H1 (cell line): Measurements from ENCODE around the gene STEAP3. TPM values are rescaled to one million over a fixed set of nuclear protein-coding genes. Genes with fewer than 3 reads are reported as not detected.

Experiments used
- CHD1 ChIP-seq: IDR thresholded peaks from 2 replicates; pipeline ENCODE4 v1.6.1; 2012; ENCODE audit warnings: low read depth, low read length, improper control_type of control experiment
- GABPA ChIP-seq: IDR thresholded peaks from 2 replicates; pipeline ENCODE4 v1.6.1; 2011; ENCODE audit warnings: mild to moderate bottlenecking, low read length, moderate library complexity, borderline replicate concordance; ENCODE audit not compliant: insufficient read depth
- JUN ChIP-seq: IDR thresholded peaks from 2 replicates; pipeline ENCODE4 v1.6.1; 2011; ENCODE audit warnings: low read depth, mild to moderate bottlenecking, improper control_type of control experiment, low read length
- TAF1 ChIP-seq: IDR thresholded peaks from 2 replicates; pipeline ENCODE4 v1.6.1; 2011; ENCODE audit warnings: mild to moderate bottlenecking, low read depth, low read length
- polyA plus RNA-seq, 7 experiments: library from polyadenylated mRNA; depleted of rRNA in 3 of 7; stranded (reverse) in 5 of 7; unstranded in 2 of 7; fragments of >200 nt in 5 of 7; fragments of 200-250 nt in 2 of 7; gene quantifications; 1 replicate in 5 of 7; 2 replicates in 1 of 7; 4 replicates in 1 of 7; pipeline versions ENCODE4 v1.2.1 to v1.2.3, GENCODE V29; 2011 to 2013; ENCODE audit warnings: missing spikeins in 2 of 7, mixed read lengths in 2 of 7
- total RNA-seq: library from RNA; stranded (reverse); fragmentation: NEBNext Ultra II Directional; extraction: Animal tissue kit (Norgen Biotek cat#: 25700); gene quantifications from 2 replicates; pipeline ENCODE4 v1.2.1, GENCODE V29; 2021
- TF ChIP-seq, protein P1 (sequence below), 3 experiments: IDR thresholded peaks; 1 replicate in 2 of 3; 2 replicates in 1 of 3; pipeline versions ENCODE4 v1.5.1 to v1.6.1; 2011; ENCODE audit warnings: low read length in 3 of 3, mild to moderate bottlenecking in 3 of 3, inconsistent platforms in 2 of 3, low read depth in 1 of 3, moderate library complexity in 1 of 3; ENCODE audit not compliant: insufficient read depth in 1 of 3; ENCODE audit errors: control extremely low read depth in 1 of 3
- TF ChIP-seq, protein P2 (sequence below): fragments of 300-600 bp; sonication (generic); IDR thresholded peaks from 2 replicates; pipeline ENCODE4 v1.7.1; 2012; ENCODE audit warnings: low read length, moderate library complexity, mild to moderate bottlenecking, inconsistent platforms; ENCODE audit not compliant: insufficient replicate concordance
- TF ChIP-seq, protein P3 (sequence below): IDR thresholded peaks from 2 replicates; pipeline ENCODE4 v1.6.1; 2011; ENCODE audit warnings: low read depth, mild to moderate bottlenecking, low read length; ENCODE audit not compliant: insufficient read depth

The STEAP3 gene
- total and polyA plus RNA-seq, 2 of the 8 experiments (the other 6 are each of a cell fraction or from before 2014, with no cell fraction given) = 21.7 to 27.9 TPM

- TF ChIP-seq, protein P1, sequence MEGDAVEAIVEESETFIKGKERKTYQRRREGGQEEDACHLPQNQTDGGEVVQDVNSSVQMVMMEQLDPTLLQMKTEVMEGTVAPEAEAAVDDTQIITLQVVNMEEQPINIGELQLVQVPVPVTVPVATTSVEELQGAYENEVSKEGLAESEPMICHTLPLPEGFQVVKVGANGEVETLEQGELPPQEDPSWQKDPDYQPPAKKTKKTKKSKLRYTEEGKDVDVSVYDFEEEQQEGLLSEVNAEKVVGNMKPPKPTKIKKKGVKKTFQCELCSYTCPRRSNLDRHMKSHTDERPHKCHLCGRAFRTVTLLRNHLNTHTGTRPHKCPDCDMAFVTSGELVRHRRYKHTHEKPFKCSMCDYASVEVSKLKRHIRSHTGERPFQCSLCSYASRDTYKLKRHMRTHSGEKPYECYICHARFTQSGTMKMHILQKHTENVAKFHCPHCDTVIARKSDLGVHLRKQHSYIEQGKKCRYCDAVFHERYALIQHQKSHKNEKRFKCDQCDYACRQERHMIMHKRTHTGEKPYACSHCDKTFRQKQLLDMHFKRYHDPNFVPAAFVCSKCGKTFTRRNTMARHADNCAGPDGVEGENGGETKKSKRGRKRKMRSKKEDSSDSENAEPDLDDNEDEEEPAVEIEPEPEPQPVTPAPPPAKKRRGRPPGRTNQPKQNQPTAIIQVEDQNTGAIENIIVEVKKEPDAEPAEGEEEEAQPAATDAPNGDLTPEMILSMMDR (IDR thresholded peaks at IDR 0.05; ENCODE audit: control extremely low read depth in 1 of 3, insufficient read depth in 1 of 3, low read depth in 1 of 3, low read length in 3 of 3) = peak; percentile 87 to 92 (median 88)
- no peak for TF ChIP-seq TAF1
- TF ChIP-seq GABPA = no peak
- TF ChIP-seq JUN = no peak
- TF ChIP-seq, protein P2, sequence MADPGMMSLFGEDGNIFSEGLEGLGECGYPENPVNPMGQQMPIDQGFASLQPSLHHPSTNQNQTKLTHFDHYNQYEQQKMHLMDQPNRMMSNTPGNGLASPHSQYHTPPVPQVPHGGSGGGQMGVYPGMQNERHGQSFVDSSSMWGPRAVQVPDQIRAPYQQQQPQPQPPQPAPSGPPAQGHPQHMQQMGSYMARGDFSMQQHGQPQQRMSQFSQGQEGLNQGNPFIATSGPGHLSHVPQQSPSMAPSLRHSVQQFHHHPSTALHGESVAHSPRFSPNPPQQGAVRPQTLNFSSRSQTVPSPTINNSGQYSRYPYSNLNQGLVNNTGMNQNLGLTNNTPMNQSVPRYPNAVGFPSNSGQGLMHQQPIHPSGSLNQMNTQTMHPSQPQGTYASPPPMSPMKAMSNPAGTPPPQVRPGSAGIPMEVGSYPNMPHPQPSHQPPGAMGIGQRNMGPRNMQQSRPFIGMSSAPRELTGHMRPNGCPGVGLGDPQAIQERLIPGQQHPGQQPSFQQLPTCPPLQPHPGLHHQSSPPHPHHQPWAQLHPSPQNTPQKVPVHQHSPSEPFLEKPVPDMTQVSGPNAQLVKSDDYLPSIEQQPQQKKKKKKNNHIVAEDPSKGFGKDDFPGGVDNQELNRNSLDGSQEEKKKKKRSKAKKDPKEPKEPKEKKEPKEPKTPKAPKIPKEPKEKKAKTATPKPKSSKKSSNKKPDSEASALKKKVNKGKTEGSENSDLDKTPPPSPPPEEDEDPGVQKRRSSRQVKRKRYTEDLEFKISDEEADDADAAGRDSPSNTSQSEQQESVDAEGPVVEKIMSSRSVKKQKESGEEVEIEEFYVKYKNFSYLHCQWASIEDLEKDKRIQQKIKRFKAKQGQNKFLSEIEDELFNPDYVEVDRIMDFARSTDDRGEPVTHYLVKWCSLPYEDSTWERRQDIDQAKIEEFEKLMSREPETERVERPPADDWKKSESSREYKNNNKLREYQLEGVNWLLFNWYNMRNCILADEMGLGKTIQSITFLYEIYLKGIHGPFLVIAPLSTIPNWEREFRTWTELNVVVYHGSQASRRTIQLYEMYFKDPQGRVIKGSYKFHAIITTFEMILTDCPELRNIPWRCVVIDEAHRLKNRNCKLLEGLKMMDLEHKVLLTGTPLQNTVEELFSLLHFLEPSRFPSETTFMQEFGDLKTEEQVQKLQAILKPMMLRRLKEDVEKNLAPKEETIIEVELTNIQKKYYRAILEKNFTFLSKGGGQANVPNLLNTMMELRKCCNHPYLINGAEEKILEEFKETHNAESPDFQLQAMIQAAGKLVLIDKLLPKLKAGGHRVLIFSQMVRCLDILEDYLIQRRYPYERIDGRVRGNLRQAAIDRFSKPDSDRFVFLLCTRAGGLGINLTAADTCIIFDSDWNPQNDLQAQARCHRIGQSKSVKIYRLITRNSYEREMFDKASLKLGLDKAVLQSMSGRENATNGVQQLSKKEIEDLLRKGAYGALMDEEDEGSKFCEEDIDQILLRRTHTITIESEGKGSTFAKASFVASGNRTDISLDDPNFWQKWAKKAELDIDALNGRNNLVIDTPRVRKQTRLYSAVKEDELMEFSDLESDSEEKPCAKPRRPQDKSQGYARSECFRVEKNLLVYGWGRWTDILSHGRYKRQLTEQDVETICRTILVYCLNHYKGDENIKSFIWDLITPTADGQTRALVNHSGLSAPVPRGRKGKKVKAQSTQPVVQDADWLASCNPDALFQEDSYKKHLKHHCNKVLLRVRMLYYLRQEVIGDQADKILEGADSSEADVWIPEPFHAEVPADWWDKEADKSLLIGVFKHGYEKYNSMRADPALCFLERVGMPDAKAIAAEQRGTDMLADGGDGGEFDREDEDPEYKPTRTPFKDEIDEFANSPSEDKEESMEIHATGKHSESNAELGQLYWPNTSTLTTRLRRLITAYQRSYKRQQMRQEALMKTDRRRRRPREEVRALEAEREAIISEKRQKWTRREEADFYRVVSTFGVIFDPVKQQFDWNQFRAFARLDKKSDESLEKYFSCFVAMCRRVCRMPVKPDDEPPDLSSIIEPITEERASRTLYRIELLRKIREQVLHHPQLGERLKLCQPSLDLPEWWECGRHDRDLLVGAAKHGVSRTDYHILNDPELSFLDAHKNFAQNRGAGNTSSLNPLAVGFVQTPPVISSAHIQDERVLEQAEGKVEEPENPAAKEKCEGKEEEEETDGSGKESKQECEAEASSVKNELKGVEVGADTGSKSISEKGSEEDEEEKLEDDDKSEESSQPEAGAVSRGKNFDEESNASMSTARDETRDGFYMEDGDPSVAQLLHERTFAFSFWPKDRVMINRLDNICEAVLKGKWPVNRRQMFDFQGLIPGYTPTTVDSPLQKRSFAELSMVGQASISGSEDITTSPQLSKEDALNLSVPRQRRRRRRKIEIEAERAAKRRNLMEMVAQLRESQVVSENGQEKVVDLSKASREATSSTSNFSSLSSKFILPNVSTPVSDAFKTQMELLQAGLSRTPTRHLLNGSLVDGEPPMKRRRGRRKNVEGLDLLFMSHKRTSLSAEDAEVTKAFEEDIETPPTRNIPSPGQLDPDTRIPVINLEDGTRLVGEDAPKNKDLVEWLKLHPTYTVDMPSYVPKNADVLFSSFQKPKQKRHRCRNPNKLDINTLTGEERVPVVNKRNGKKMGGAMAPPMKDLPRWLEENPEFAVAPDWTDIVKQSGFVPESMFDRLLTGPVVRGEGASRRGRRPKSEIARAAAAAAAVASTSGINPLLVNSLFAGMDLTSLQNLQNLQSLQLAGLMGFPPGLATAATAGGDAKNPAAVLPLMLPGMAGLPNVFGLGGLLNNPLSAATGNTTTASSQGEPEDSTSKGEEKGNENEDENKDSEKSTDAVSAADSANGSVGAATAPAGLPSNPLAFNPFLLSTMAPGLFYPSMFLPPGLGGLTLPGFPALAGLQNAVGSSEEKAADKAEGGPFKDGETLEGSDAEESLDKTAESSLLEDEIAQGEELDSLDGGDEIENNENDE = no peak
- TF ChIP-seq, protein P3, sequence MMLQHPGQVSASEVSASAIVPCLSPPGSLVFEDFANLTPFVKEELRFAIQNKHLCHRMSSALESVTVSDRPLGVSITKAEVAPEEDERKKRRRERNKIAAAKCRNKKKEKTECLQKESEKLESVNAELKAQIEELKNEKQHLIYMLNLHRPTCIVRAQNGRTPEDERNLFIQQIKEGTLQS = no peak
- no peak for TF ChIP-seq CHD1
Measured at GRCh38 chr2:119174216-119174992, 49.2 kb upstream of the STEAP3 start (continued).
